Heart right ventricle (tissue), 16 donors: Measurements from ENCODE around the gene TBL2. TPM values are rescaled to one million over a fixed set of nuclear protein-coding genes. Genes with fewer than 3 reads are reported as not detected.
"Not testable (repeated sequence)": the region's sequence is repeated elsewhere in the genome, so short reads cannot be mapped to it uniquely, and the experiment has no call there.

Experiments
- ATAC-seq, 8 donors: fragments of 200-7000 bp; cut with Tn5 transposase; one replicate each; pipeline ENCODE4 v1.9.1; 2020; ENCODE audit warnings: mild to moderate bottlenecking in 8 of 8, moderate library complexity in 8 of 8, moderate number of reproducible peaks in 1 of 8
- DNase-seq, 2 donors: peaks; one replicate each; pipeline ENCODE4 v3.0.0-alpha.2; 2020
- H3K27ac ChIP-seq, 10 donors: fragments of 200-600 bp; sonication (generic) in 2 of 10; one replicate each; pipeline versions ENCODE4 v1.5.0 to v1.8.0; 2020 to 2022; ENCODE audit warnings: mild to moderate bottlenecking in 3 of 10
- H3K27me3 ChIP-seq, 7 donors: fragments of 200-600 bp; one replicate each; pipeline ENCODE4 v1.8.0; 2021 to 2022; ENCODE audit warnings: mild to moderate bottlenecking in 2 of 7
- H3K36me3 ChIP-seq, 9 donors: fragments of 200-600 bp; sonication (generic) in 1 of 9; one replicate each; pipeline versions ENCODE4 v1.5.0 to v1.8.0; 2020 to 2022; ENCODE audit warnings: mild to moderate bottlenecking in 2 of 9
- H3K4me1 ChIP-seq, 9 donors: fragments of 200-600 bp; sonication (generic) in 1 of 9; one replicate each; pipeline versions ENCODE4 v1.5.0 to v1.8.0; 2020 to 2022; ENCODE audit warnings: mild to moderate bottlenecking in 4 of 9
- H3K4me3 ChIP-seq, 10 donors: fragments of 200-600 bp; sonication (generic) in 2 of 10; one replicate each; pipeline versions ENCODE4 v1.5.0 to v1.8.0; 2020 to 2022; ENCODE audit warnings: mild to moderate bottlenecking in 7 of 10, moderate library complexity in 2 of 10
- H3K9me3 ChIP-seq, 11 donors: fragments of 200-600 bp in 10 of 11; sonication (generic) in 2 of 11; one replicate each; pipeline versions ENCODE4 v1.5.0 to v1.8.0; 2013 to 2022; ENCODE audit warnings: mild to moderate bottlenecking in 2 of 11, control low read depth in 1 of 11, moderate library complexity in 1 of 11
- CTCF ChIP-seq, 9 donors: fragments of 200-600 bp; sonication (generic) in 2 of 9; IDR thresholded peaks; one replicate each; pipeline versions ENCODE4 v1.5.0 to v1.8.0; 2021 to 2022; ENCODE audit warnings: antibody characterized with exemption in 9 of 9, mild to moderate bottlenecking in 5 of 9, moderate library complexity in 1 of 9
- WGBS, 2 donors: extraction: QIAGEN DNeasy Blood & Tissue Kit; methylation state at CpG; one replicate each; pipeline ENCODE4 v1.1.7; 2013; ENCODE audit warnings: inconsistent platforms in 1 of 2; 5-methylcytosine and 5-hydroxymethylcytosine counted together
- intact Hi-C, 10 donors: fragments of 100-400 bp; cut with DNase I; formaldehyde crosslinking; loops; one replicate each; pipeline versions ENCODE4 v1.11.1 to v1.14.2; 2022
- polyA plus RNA-seq, 2 donors: library from polyadenylated mRNA; stranded (reverse); fragments of 200-250 nt; gene quantifications; one replicate each; pipeline ENCODE4 v1.2.3, GENCODE V29; 2013
- total RNA-seq, 10 donors: library from RNA; stranded (reverse); fragmentation: NEBNext Ultra II Directional in 3 of 10; extraction: Animal tissue kit (Norgen Biotek cat#: 25700) in 3 of 10; gene quantifications; one replicate each; pipeline versions ENCODE4 v1.2.1 to v1.2.4, GENCODE V29; 2021 to 2023
- donor health status: Arrhythmogenic right ventricular cardiomyopathy.
- donor health status: ischemic (EF 13 %, LVEDD 7.1; RV severe dilation, severe dysfunction).
- donor health status: healthy with polysubstance abuse.
- donor health status: DM: no; HTN: yes; CAD: no.
- donor health status: DM: no; HTN: no; CAD: no.
- donor health status: ischemic (EF 25% LVEDD 6.9; RV normal size, moderate dysfunction).
- donor health status: ischemic (EF 25% LVEDD 5.7; RV mildly dilated, moderate dysfunction).
- donor health status: healthy.
- donor health status: DM: yes; HTN: yes; CAD: no.
- donor health status: Ischemic cardiomyopathy.
- donor health status: ischemic (EF 35%, LVEDD 5.7; RV mildly dilated, moderate dysfunction).
- donor health status: nonischemic (EF 11% LVEDD 7.7; RV severe dilation, severe dysfunction).
- donor health status: DM: yes; HTN: yes; CAD: no.
- donor health status: PGD.
- donor health status: ischemic (EF 29% LVEDD 5.4; RV normal size, mild dysfunction).
- donor health status: nonischemic (EF 23%, LVEDD 6.1; RV moderate dilation, normal function).

Gene TBL2
- total and polyA plus RNA-seq, 12 donors: 6.9 to 22.1 (median 10.4) TPM

GRCh38 chr7:73613954-73614735 is 35.8 kb upstream of the TBL2 start:
- no peak for TF ChIP-seq CTCF (IDR thresholded peaks at IDR 0.05)
- intact Hi-C loops: loop anchor here in 1 of 10 donors (10.0 kb wide), 1 partner anchor 241 kb away; no protein-coding TSS in a partner anchor
- Histone ChIP-seq H3K4me3 (no peak overlapping the region), H3K9me3 (no peaks in the 10 kb centered on the region), H3K27ac (no peak overlapping the region), H3K27me3 (peaks cover 0 to 52% (median 25%) of the 10 kb centered on the region in 7 donors), H3K36me3 (no peaks in the 10 kb centered on the region), H3K4me1 (peaks cover 0 to 3% (median 0%) of the 10 kb centered on the region in 9 donors)
- DNase-seq (no peak), ATAC-seq (no peak)
- 52 to 53% methylated on average over 14 of the region's 14 CpGs for WGBS, 2 donors

DNA sequence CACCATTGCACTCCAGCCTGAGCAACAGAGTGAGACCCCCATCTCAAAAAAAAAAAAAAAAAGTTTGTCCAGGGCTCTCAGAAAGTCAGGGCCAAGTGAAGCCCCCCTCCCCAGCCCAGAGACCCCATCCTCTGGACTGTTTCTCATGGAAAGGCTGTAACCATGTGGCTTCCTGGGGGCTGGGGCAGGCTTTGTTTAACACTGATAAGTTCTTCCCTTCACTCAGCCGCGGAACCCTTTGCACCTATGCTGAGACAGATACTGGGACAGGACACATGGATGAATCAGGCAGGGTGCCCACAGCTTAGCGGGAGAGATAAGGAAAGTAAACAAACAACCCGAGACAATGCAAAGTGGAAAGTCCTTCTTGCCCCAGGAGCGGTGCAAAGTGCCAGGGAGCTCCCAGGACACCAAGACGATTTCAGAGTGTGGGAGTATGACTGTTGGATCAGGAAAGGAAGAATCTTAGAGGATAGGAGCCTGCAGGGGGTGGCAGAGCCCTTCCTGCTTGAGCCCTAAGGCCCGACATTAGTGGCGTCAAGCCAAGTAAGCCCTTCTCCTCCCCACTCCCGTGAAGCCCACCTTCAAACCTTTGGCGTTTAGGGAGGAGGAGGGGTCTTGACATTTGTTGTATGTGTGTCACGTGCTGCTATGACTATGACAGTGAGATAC is 34.4 kb upstream of the TBL2 start:
- Histone ChIP-seq H3K4me1 (peaks cover 0 to 3% (median 0%) of the 10 kb centered on the region in 9 donors), H3K27me3 (peaks cover 0 to 52% (median 26%) of the 10 kb centered on the region in 7 donors), H3K36me3 (no peaks in the 10 kb centered on the region), H3K9me3 (no peaks in the 10 kb centered on the region), H3K27ac (no peak overlapping the region), H3K4me3 (no peak overlapping the region)
- DNase-seq: no peak
- TF ChIP-seq CTCF (IDR thresholded peaks at IDR 0.05): no peak
- 5 to 7% methylated on average over 11 of the region's 11 CpGs for WGBS, 2 donors
- intact Hi-C loops: loop anchor here in 1 of 10 donors (10.0 kb wide), 1 partner anchor 242 kb away; no protein-coding TSS in a partner anchor
- peak in 2 of 8 donors; percentile 18 to 40 for ATAC-seq

DNA sequence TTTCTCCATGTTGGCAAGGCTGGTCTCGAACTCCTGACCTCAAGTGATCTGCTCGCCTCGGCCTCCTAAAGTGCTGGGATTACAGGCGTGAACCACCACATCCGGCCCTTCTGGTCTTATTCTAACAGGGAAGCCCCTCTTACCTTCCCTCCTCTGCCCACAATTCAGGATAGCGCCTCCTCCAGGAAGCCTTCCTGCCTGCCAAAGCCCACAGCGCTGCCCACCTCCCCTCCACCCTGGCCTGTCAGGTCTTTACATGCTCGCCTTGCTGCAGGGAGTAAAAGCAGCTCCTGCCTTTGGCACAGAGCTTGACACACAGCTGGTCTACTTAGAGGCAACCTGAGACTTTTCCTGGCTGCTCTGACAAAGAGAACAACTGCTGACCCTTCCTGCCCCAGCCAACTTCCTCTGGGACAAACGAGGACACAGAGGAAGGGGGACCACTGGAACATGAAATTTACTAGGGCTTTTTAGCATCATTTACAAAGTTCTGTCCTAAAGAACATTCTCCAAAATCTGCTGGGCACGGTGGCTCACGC is 32.7 kb upstream of the TBL2 start:
- Histone ChIP-seq H3K4me1 (peaks cover 0 to 8% (median 0%) of the 10 kb centered on the region in 9 donors), H3K27me3 (peaks cover 3 to 67% (median 43%) of the 10 kb centered on the region in 7 donors), H3K4me3 (no peak overlapping the region), H3K36me3 (no peaks in the 10 kb centered on the region), H3K9me3 (no peaks in the 10 kb centered on the region), H3K27ac (no peak overlapping the region)
- no peak for TF ChIP-seq CTCF (IDR thresholded peaks at IDR 0.05)
- DNase-seq: no peak
- 64 to 68% methylated on average over 11 of the region's 11 CpGs for WGBS, 2 donors
- ATAC-seq: no peak
- intact Hi-C loops: loop anchor here in 1 of 10 donors (10.0 kb wide), 1 partner anchor 244 kb away; no protein-coding TSS in a partner anchor

- WGBS, 2 donors: 78 to 80% methylated on average over 4 of the region's 4 CpGs
- H3K4me1 ChIP-seq: peaks cover 0 to 8% (median 0%) of the 10 kb centered on the region in 9 donors
- no peak overlapping the region for H3K4me3 ChIP-seq
- H3K27me3 ChIP-seq: peaks cover 5 to 73% (median 50%) of the 10 kb centered on the region in 7 donors
- no peaks in the 10 kb centered on the region for H3K9me3 ChIP-seq
- ATAC-seq: no peak
- no peak for DNase-seq
- TF ChIP-seq CTCF (IDR thresholded peaks at IDR 0.05): no peak
- intact Hi-C loops: loop anchor here in 1 of 10 donors (10.0 kb wide), 1 partner anchor 245 kb away; no protein-coding TSS in a partner anchor
- no peak overlapping the region for H3K27ac ChIP-seq
- H3K36me3 ChIP-seq: no peaks in the 10 kb centered on the region
Measured at GRCh38 chr7:73610105-73610504, 31.7 kb upstream of the TBL2 start.

DNA sequence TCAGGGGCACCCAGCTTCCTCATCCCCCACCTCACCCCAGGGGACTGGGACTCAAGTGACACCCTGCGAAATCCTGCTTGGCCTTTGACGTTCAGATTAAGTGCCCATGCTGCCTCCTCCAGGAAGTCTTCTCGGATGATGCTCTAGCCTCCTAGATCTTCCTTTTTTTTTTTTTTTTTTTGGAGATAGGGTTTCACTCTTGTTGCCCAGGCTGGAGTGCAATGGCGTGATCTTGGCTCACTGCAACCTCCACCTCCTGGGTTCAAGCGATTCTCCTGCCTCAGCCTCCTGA is 29.3 kb upstream of the TBL2 start:
- H3K27ac ChIP-seq, DNase-seq, H3K9me3 ChIP-seq, H3K4me3 ChIP-seq, H3K4me1 ChIP-seq, H3K36me3 ChIP-seq: not testable (repeated sequence)
- intact Hi-C loops: loop anchor here (1.0 to 10.0 kb wide), 8 partner anchors 57 to 250 kb away; partner anchors contain the start of gene VPS37D (in 6 of the 10)
- whole genome bisulfite sequencing, 2 donors: 51 to 54% methylated on average over 4 to 5 of the region's 5 CpGs
- peaks cover 5 to 67% (median 45%) of the 10 kb centered on the region in 7 donors for H3K27me3 ChIP-seq
- ATAC-seq: peak in 1 of 8 donors; percentile 10
